Ovary (tissue), 9 donors: Measurements from ENCODE around the gene THADA. TPM values are rescaled to one million over a fixed set of nuclear protein-coding genes. Genes with fewer than 3 reads are reported as not detected.

Experiments
- DNase-seq, 5 donors: peaks; one replicate each; pipeline ENCODE4 v3.0.0-alpha.2; 2019 to 2020
- H3K27ac ChIP-seq, 2 donors: fragments of 200-600 bp; one replicate each; pipeline versions ENCODE4 v1.5.1 to v1.8.0; 2019 to 2022
- H3K27me3 ChIP-seq: fragments of 200-600 bp; one replicate; pipeline ENCODE4 v1.8.0; 2022
- H3K36me3 ChIP-seq: fragments of 200-600 bp; sonication (generic); one replicate; pipeline ENCODE4 v1.5.1; 2019
- H3K4me1 ChIP-seq: one replicate; pipeline ENCODE4 v1.8.1; 2013; ENCODE audit warnings: mild to moderate bottlenecking, moderate library complexity; ENCODE audit not compliant: insufficient read depth
- H3K4me3 ChIP-seq: fragments of 200-600 bp; sonication (generic); one replicate; pipeline ENCODE4 v1.5.1; 2017
- H3K9me3 ChIP-seq, 2 donors: fragments of 200-600 bp in 1 of 2; sonication (generic) in 1 of 2; one replicate each; pipeline versions ENCODE4 v1.5.1 to v1.8.1; 2013 to 2019; ENCODE audit warnings: mild to moderate bottlenecking in 1 of 2, moderate library complexity in 1 of 2
- CTCF ChIP-seq, 3 donors: fragments of 450-650 bp in 2 of 3; fragments of 200-600 bp in 1 of 3; IDR thresholded peaks; one replicate each; pipeline versions ENCODE4 v1.5.1 to v1.8.0; 2016 to 2022; ENCODE audit warnings: antibody characterized with exemption in 3 of 3, mild to moderate bottlenecking in 1 of 3
- EP300 ChIP-seq: sonication (generic); formaldehyde crosslinking; IDR thresholded peaks from one replicate; pipeline ENCODE4 v1.6.1; 2017; ENCODE audit warnings: antibody characterized with exemption
- POLR2A ChIP-seq: fragments of 450-650 bp; IDR thresholded peaks from one replicate; pipeline ENCODE4 v1.6.1; 2017; ENCODE audit warnings: antibody characterized with exemption, mild to moderate bottlenecking, moderate library complexity
- WGBS, 3 donors: extraction: QIAGEN DNeasy Blood & Tissue Kit in 1 of 3; methylation state at CpG; one replicate each; pipeline versions ENCODE4 v1.1.5 to v1.1.7; 2013 to 2017; 5-methylcytosine and 5-hydroxymethylcytosine counted together
- intact Hi-C, 4 donors: fragments of 100-400 bp; cut with DNase I; formaldehyde crosslinking; loops; one replicate each; pipeline versions ENCODE4 v1.11.0 to v1.15.1; 2022 to 2023
- polyA plus RNA-seq, 2 donors: library from polyadenylated mRNA; stranded (reverse); fragments of 200-250 nt in 1 of 2; fragments of 350-450 nt in 1 of 2; fragmentation: Illumina TruSeq in 1 of 2; extraction: RNeasy Lipid Tissue Mini Kit (QIAGEN cat#74804) in 1 of 2; gene quantifications; one replicate each; pipeline ENCODE4 v1.2.3, GENCODE V29; 2013 to 2014
- total RNA-seq, 7 donors: library from RNA; depleted of rRNA in 2 of 7; stranded (reverse); fragments of >200 nt in 2 of 7; fragmentation: NEBNext Ultra II Directional in 3 of 7; extraction: Animal tissue kit (Norgen Biotek cat#: 25700) in 3 of 7; gene quantifications; one replicate each; pipeline versions ENCODE4 v1.1.0 to v1.2.4, GENCODE V29; 2016 to 2023
- donor health status: DM: no; HTN: no; CAD: no; lungs with moderate emphysema.
- donor health status: DM: no; HTN: no; CAD: no.
- donor health status: Bipolar disorder and iron deficiency.
- donor health status: DM: yes; HTN: yes; CAD: no.
- donor health status: DM: no; HTN: no; CAD: no.
- donor health status: DM: yes; HTN: yes; CAD: no.

The THADA gene
- total and polyA plus RNA-seq, 9 donors = 14.0 to 46.8 (median 28.6) TPM

- 2 to 4% (median 4%) methylated on average over 35 of the region's 35 CpGs for WGBS, 3 donors
- Histone ChIP-seq H3K4me3 (peak overlapping the region; percentile 35), H3K9me3 (no peaks in the 10 kb centered on the region), H3K4me1 (peaks cover 27% of the 10 kb centered on the region), H3K27me3 (no peaks in the 10 kb centered on the region), H3K27ac (peak overlapping the region; percentile 73 to 90), H3K36me3 (no peaks in the 10 kb centered on the region)
- peak; percentile 80 to 88 (median 84) for DNase-seq
- TF ChIP-seq POLR2A (peak; percentile 31), CTCF (IDR thresholded peaks at IDR 0.05) (no peak)
- intact Hi-C loops = loop anchor here (2.0 to 10.0 kb wide), 8 partner anchors 42 to 365 kb away; no protein-coding TSS in a partner anchor
Observed at GRCh38 chr2:43219383-43220228, 376.2 kb downstream of the THADA start.

- H3K4me3 ChIP-seq = peak overlapping the region; percentile 35
- no peaks in the 10 kb centered on the region for H3K9me3 ChIP-seq
- TF ChIP-seq EP300 (no peak), POLR2A (no peak), CTCF (IDR thresholded peaks at IDR 0.05) (no peak)
- intact Hi-C loops = loop anchor here in 3 of 4 donors (5.0 to 10.0 kb wide), 3 partner anchors 42 to 192 kb away; no protein-coding TSS in a partner anchor
- H3K4me1 ChIP-seq = peaks cover 27% of the 10 kb centered on the region
- peak; percentile 34 to 63 (median 55) for DNase-seq
- H3K27ac ChIP-seq = peak overlapping the region; percentile 38 to 90
- H3K27me3 ChIP-seq = no peaks in the 10 kb centered on the region
- no peaks in the 10 kb centered on the region for H3K36me3 ChIP-seq
- 8 to 13% (median 9%) methylated on average over 8 of the region's 8 CpGs for WGBS, 3 donors
Observed at GRCh38 chr2:43218702-43219382, 377.0 kb downstream of the THADA start.

- peaks cover 27% of the 10 kb centered on the region for H3K4me1 ChIP-seq
- DNase-seq = peak; percentile 49 to 55 (median 54)
- no peak for TF ChIP-seq CTCF (IDR thresholded peaks at IDR 0.05)
- no peak for TF ChIP-seq EP300
- TF ChIP-seq POLR2A = no peak
- peak overlapping the region; percentile 35 for H3K4me3 ChIP-seq
- intact Hi-C loops = loop anchor here in 3 of 4 donors (5.0 to 10.0 kb wide), 3 partner anchors 41 to 191 kb away; no protein-coding TSS in a partner anchor
- 2 to 6% (median 3%) methylated on average over 13 of the region's 13 CpGs for WGBS, 3 donors
- H3K27ac ChIP-seq = peak overlapping the region; percentile 38 to 90
- no peaks in the 10 kb centered on the region for H3K27me3 ChIP-seq
- no peaks in the 10 kb centered on the region for H3K9me3 ChIP-seq
- no peaks in the 10 kb centered on the region for H3K36me3 ChIP-seq
Observed at GRCh38 chr2:43218155-43218701, 377.6 kb downstream of the THADA start.
